Measurements from ENCODE around the gene NFIB. TPM values are rescaled to one million over a fixed set of nuclear protein-coding genes. Genes with fewer than 3 reads are reported as not detected.

NFIB gene
- total and polyA plus RNA-seq, 10 of the 15 experiments (the other 5 are each of a cell fraction or from before 2014, with no cell fraction given): under 0.01 to 0.19 (median 0.05) TPM; not detected in 3

DNA sequence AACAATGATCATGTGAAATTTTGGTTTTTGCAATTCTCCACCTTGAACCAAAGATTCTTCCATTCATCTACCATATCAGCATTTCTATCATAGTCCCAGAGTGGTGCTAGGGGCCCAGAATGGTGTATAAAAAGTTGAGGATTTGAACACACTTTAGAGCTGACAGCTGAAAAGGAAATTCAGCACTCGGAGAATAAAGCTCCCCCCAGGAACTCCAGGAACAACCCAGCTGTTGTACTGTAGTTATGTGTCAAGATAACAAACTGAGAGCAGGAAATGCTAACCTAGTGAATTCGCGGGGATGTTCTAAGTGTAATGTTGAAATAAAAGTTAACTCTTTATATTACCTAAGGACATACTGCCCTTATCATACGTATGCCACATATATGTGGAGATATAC lies 216.7 kb downstream of the NFIB start:
- Histone ChIP-seq H3K27ac (ENCODE audit: control insufficient read depth, insufficient read depth) (no peak overlapping the region), H3K4me3 (no peak overlapping the region), H4K20me1 (ENCODE audit: control insufficient read depth, insufficient read depth) (no peaks in the 10 kb centered on the region), H3K4me2 (ENCODE audit: control insufficient read depth, insufficient read depth) (no peak overlapping the region), H3K9me3 (replicated peaks; ENCODE audit: control insufficient read depth, insufficient read depth, low read length) (no peaks in the 10 kb centered on the region), H3K36me3 (ENCODE audit: control insufficient read depth in 2 of 2, insufficient read depth in 2 of 2, low read length in 1 of 2) (no peaks in the 10 kb centered on the region), H3K79me2 (ENCODE audit: control insufficient read depth, insufficient read depth, low read length) (no peaks in the 10 kb centered on the region), H3K9ac (ENCODE audit: control insufficient read depth, insufficient read depth, low read length) (no peak overlapping the region), H3K4me1 (ENCODE audit: control insufficient read depth, insufficient read depth, low read length) (no peaks in the 10 kb centered on the region), H2AFZ (ENCODE audit: control insufficient read depth, low read depth, low read length) (no peak overlapping the region), H3K27me3 (replicated peaks in 1 of 2; ENCODE audit: control insufficient read depth in 2 of 2, insufficient read depth in 2 of 2, low read length in 1 of 2) (no peaks in the 10 kb centered on the region)
- POLR2A ChIA-PET: no interaction called here
- CTCF ChIA-PET: interaction anchor here (0.9 kb wide), 1 partner anchor 10 kb away, joined by 3 read pairs; no protein-coding TSS in a partner anchor
- in situ Hi-C loops (cut with MboI): no loop called here
- intact Hi-C loops (cut with micrococcal nuclease; ENCODE audit: unreplicated experiment): no loop called here
- ATAC-seq (no peak), DNase-seq (ENCODE audit: low read depth, low spot score) (no peak), FAIRE-seq (no peak)
- SMC1A ChIA-PET (ENCODE audit: uncharacterized antibody, unreplicated experiment): no interaction called here
- WGBS (ENCODE audit: insufficient coverage, insufficient replicate concordance, low lambda C conversion rate, missing lambda C conversion rate): 12% methylated on average over 4 of the region's 4 CpGs
- RAD21 ChIA-PET (ENCODE audit: unreplicated experiment): interaction anchor here (0.5 kb wide), 1 partner anchor 1063 kb away, joined by 3 read pairs; no protein-coding TSS in a partner anchor
- BruUV-seq (replicated peaks): no TSS peak
- TF ChIP-seq ZNF217 (IDR thresholded peaks at IDR 0.05) (no peak), BMI1 (IDR thresholded peaks at IDR 0.05; ENCODE audit: borderline replicate concordance) (no peak), ZNF622 (IDR thresholded peaks at IDR 0.05) (no peak), HCFC1 (IDR thresholded peaks at IDR 0.05; ENCODE audit: low read length) (no peak), ZNF384 (IDR thresholded peaks at IDR 0.05; ENCODE audit: borderline replicate concordance, low read depth, low read length) (no peak), ZNF274 (IDR thresholded peaks at IDR 0.05; ENCODE audit: insufficient read depth, insufficient read length) (no peak), STAT1 (conservative IDR thresholded peaks at IDR 0.05) (no peak), TCF12 (IDR thresholded peaks at IDR 0.05; ENCODE audit: low read depth, low read length) (no peak), MTA3 (IDR thresholded peaks at IDR 0.05; ENCODE audit: borderline replicate concordance, low read length) (no peak), TCF3 (IDR thresholded peaks at IDR 0.05; ENCODE audit: borderline replicate concordance, insufficient read depth, low read depth, low read length) (no peak), RAD51 (IDR thresholded peaks at IDR 0.05) (no peak)
- TF ChIP-seq, protein P1, sequence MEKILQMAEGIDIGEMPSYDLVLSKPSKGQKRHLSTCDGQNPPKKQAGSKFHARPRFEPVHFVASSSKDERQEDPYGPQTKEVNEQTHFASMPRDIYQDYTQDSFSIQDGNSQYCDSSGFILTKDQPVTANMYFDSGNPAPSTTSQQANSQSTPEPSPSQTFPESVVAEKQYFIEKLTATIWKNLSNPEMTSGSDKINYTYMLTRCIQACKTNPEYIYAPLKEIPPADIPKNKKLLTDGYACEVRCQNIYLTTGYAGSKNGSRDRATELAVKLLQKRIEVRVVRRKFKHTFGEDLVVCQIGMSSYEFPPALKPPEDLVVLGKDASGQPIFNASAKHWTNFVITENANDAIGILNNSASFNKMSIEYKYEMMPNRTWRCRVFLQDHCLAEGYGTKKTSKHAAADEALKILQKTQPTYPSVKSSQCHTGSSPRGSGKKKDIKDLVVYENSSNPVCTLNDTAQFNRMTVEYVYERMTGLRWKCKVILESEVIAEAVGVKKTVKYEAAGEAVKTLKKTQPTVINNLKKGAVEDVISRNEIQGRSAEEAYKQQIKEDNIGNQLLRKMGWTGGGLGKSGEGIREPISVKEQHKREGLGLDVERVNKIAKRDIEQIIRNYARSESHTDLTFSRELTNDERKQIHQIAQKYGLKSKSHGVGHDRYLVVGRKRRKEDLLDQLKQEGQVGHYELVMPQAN (conservative IDR thresholded peaks at IDR 0.05): no peak
- TF ChIP-seq, protein P2, sequence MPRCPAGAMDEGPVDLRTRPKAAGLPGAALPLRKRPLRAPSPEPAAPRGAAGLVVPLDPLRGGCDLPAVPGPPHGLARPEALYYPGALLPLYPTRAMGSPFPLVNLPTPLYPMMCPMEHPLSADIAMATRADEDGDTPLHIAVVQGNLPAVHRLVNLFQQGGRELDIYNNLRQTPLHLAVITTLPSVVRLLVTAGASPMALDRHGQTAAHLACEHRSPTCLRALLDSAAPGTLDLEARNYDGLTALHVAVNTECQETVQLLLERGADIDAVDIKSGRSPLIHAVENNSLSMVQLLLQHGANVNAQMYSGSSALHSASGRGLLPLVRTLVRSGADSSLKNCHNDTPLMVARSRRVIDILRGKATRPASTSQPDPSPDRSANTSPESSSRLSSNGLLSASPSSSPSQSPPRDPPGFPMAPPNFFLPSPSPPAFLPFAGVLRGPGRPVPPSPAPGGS (IDR thresholded peaks at IDR 0.05; ENCODE audit: borderline replicate concordance, insufficient read depth, low read depth, low read length, poor library complexity, severe bottlenecking): no peak
- TF ChIP-seq, protein P3, sequence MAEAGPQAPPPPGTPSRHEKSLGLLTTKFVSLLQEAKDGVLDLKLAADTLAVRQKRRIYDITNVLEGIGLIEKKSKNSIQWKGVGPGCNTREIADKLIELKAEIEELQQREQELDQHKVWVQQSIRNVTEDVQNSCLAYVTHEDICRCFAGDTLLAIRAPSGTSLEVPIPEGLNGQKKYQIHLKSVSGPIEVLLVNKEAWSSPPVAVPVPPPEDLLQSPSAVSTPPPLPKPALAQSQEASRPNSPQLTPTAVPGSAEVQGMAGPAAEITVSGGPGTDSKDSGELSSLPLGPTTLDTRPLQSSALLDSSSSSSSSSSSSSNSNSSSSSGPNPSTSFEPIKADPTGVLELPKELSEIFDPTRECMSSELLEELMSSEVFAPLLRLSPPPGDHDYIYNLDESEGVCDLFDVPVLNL (IDR thresholded peaks at IDR 0.05; ENCODE audit: low read depth, low read length): no peak
- TF ChIP-seq, protein P4, sequence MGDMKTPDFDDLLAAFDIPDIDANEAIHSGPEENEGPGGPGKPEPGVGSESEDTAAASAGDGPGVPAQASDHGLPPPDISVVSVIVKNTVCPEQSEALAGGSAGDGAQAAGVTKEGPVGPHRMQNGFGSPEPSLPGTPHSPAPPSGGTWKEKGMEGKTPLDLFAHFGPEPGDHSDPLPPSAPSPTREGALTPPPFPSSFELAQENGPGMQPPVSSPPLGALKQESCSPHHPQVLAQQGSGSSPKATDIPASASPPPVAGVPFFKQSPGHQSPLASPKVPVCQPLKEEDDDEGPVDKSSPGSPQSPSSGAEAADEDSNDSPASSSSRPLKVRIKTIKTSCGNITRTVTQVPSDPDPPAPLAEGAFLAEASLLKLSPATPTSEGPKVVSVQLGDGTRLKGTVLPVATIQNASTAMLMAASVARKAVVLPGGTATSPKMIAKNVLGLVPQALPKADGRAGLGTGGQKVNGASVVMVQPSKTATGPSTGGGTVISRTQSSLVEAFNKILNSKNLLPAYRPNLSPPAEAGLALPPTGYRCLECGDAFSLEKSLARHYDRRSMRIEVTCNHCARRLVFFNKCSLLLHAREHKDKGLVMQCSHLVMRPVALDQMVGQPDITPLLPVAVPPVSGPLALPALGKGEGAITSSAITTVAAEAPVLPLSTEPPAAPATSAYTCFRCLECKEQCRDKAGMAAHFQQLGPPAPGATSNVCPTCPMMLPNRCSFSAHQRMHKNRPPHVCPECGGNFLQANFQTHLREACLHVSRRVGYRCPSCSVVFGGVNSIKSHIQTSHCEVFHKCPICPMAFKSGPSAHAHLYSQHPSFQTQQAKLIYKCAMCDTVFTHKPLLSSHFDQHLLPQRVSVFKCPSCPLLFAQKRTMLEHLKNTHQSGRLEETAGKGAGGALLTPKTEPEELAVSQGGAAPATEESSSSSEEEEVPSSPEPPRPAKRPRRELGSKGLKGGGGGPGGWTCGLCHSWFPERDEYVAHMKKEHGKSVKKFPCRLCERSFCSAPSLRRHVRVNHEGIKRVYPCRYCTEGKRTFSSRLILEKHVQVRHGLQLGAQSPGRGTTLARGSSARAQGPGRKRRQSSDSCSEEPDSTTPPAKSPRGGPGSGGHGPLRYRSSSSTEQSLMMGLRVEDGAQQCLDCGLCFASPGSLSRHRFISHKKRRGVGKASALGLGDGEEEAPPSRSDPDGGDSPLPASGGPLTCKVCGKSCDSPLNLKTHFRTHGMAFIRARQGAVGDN (IDR thresholded peaks at IDR 0.05): no peak

Measured in GM12878 (cell line).